DND-41 (cell line): ENCODE results near the gene DHRS3.

Experiments
- EZH2 ChIP-seq: IDR thresholded peaks from 3 replicates; pipeline ENCODE4 v1.6.1; 2012; ENCODE audit warnings: borderline replicate concordance, low read depth, mild to moderate bottlenecking, moderate library complexity, low read length, inconsistent platforms; ENCODE audit not compliant: severe bottlenecking
- TF ChIP-seq, protein P1 (sequence below): IDR thresholded peaks from 2 replicates; pipeline ENCODE4 v1.5.1; 2012; ENCODE audit warnings: borderline replicate concordance, low read length, moderate library complexity, mild to moderate bottlenecking; ENCODE audit not compliant: poor library complexity, severe bottlenecking; ENCODE audit errors: extremely low read depth

DNA sequence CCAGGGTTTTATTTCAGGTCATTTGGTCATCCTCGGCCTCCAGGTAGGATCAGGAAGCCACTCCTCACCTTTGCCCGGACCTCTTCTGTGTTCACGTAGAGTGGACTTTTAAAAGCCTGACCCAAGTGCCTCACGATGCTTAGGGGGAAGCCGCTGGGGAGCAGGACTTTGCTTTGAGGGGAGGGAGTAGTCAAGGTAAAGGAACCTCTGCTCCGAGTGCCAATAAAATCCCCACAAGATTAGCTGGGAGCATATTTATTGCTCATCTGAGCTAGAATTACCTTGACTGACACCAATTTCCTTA, 603 bp upstream of the DHRS3 start:
- no peak for TF ChIP-seq EZH2
- TF ChIP-seq, protein P1, sequence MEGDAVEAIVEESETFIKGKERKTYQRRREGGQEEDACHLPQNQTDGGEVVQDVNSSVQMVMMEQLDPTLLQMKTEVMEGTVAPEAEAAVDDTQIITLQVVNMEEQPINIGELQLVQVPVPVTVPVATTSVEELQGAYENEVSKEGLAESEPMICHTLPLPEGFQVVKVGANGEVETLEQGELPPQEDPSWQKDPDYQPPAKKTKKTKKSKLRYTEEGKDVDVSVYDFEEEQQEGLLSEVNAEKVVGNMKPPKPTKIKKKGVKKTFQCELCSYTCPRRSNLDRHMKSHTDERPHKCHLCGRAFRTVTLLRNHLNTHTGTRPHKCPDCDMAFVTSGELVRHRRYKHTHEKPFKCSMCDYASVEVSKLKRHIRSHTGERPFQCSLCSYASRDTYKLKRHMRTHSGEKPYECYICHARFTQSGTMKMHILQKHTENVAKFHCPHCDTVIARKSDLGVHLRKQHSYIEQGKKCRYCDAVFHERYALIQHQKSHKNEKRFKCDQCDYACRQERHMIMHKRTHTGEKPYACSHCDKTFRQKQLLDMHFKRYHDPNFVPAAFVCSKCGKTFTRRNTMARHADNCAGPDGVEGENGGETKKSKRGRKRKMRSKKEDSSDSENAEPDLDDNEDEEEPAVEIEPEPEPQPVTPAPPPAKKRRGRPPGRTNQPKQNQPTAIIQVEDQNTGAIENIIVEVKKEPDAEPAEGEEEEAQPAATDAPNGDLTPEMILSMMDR: no peak
